HepG2 (cell line): ENCODE measurements around the gene VKORC1. TPM values are rescaled to one million over a fixed set of nuclear protein-coding genes. Genes with fewer than 3 reads are reported as not detected.

ENCODE experiments used
- ADNP ChIP-seq: sonication (generic); formaldehyde crosslinking; IDR thresholded peaks from 2 replicates; pipeline ENCODE4 v1.4.0; 2020; ENCODE audit warnings: missing genetic modification reagents
- HHEX ChIP-seq: IDR thresholded peaks from 2 replicates; pipeline ENCODE4 v1.6.1; 2016; ENCODE audit warnings: control low read depth
- KLF6 ChIP-seq: IDR thresholded peaks from 2 replicates; pipeline ENCODE4 v1.8.0; 2016; ENCODE audit warnings: missing biosample characterization, missing genetic modification reagents
- MAFK ChIP-seq, 2 experiments: IDR thresholded peaks in 1 of 2; conservative IDR thresholded peaks in 1 of 2; 2 replicates each; pipeline ENCODE4 v1.6.1; 2011; ENCODE audit warnings: improper control_type of control experiment in 2 of 2, low read length in 2 of 2
- MXD4 ChIP-seq: IDR thresholded peaks from 2 replicates; pipeline ENCODE4 v1.6.1; 2016; ENCODE audit warnings: mild to moderate bottlenecking, missing biosample characterization, missing genetic modification reagents
- SPEN ChIP-seq: sonication (generic); formaldehyde crosslinking; IDR thresholded peaks from 2 replicates; pipeline ENCODE4 v1.5.1; 2020; ENCODE audit warnings: low read depth, mild to moderate bottlenecking, missing genetic modification reagents
- U2AF2 ChIP-seq: fragments of 200-400 bp; formaldehyde crosslinking; IDR thresholded peaks from 2 replicates; pipeline ENCODE4 v1.6.1; 2017; ENCODE audit warnings: low read depth, mild to moderate bottlenecking, low read length
- ZBTB20 ChIP-seq: sonication (generic); formaldehyde crosslinking; IDR thresholded peaks from 2 replicates; pipeline ENCODE4 v1.8.1; 2023; ENCODE audit warnings: missing genetic modification reagents, low read depth, mild to moderate bottlenecking, borderline replicate concordance
- ZMAT3 ChIP-seq: sonication (generic); formaldehyde crosslinking; conservative IDR thresholded peaks from 2 replicates; pipeline ENCODE4 v1.7.0; 2021; ENCODE audit warnings: missing genetic modification reagents
- ZNF136 ChIP-seq: sonication (generic); formaldehyde crosslinking; IDR thresholded peaks from 2 replicates; pipeline ENCODE4 v1.8.1; 2022; ENCODE audit warnings: low read depth, mild to moderate bottlenecking, moderate library complexity, missing genetic modification reagents
- ZNF264 ChIP-seq: sonication (generic); formaldehyde crosslinking; IDR thresholded peaks from 2 replicates; pipeline ENCODE4 v1.4.0; 2020; ENCODE audit warnings: missing genetic modification reagents
- ZNF274 ChIP-seq: sonication (generic); formaldehyde crosslinking; IDR thresholded peaks from 2 replicates; pipeline ENCODE4 v1.5.1; 2020; ENCODE audit warnings: mild to moderate bottlenecking, missing genetic modification reagents
- ZNF558 ChIP-seq: sonication (generic); formaldehyde crosslinking; IDR thresholded peaks from 2 replicates; pipeline ENCODE4 v1.9.0; 2022; ENCODE audit warnings: mild to moderate bottlenecking, missing genetic modification reagents, borderline replicate concordance
- ZNF792 ChIP-seq: IDR thresholded peaks from 2 replicates; pipeline ENCODE4 v1.6.1; 2016
- ZNF841 ChIP-seq: sonication (generic); formaldehyde crosslinking; IDR thresholded peaks from 2 replicates; pipeline ENCODE4 v1.8.1; 2023; ENCODE audit warnings: missing genetic modification reagents, borderline replicate concordance
- ZNF850 ChIP-seq: sonication (generic); formaldehyde crosslinking; conservative IDR thresholded peaks from 2 replicates; pipeline ENCODE4 v1.9.0; 2021; ENCODE audit warnings: mild to moderate bottlenecking, missing genetic modification reagents
- ZSCAN29 ChIP-seq: sonication (generic); formaldehyde crosslinking; conservative IDR thresholded peaks from 2 replicates; pipeline ENCODE4 v1.4.0; 2020; ENCODE audit warnings: mild to moderate bottlenecking, missing genetic modification reagents
- polyA plus RNA-seq, 8 experiments: library from polyadenylated mRNA; depleted of rRNA in 3 of 8; stranded (reverse) in 7 of 8; unstranded in 1 of 8; fragments of >200 nt; fragmentation: Illumina TruSeq in 4 of 8; extraction: Trizol in 4 of 8; gene quantifications; 2 replicates each; pipeline versions ENCODE4 v1.2.1 to v1.2.3, GENCODE V29; 2011 to 2016; ENCODE audit warnings: low read depth in 4 of 8, missing spikeins in 1 of 8, mixed read lengths in 1 of 8; ENCODE audit not compliant: insufficient read depth in 1 of 8
- total RNA-seq, 5 experiments: library from RNA; depleted of rRNA; stranded (reverse); fragments of >200 nt; fragmentation: Illumina TruSeq; extraction: Trizol; gene quantifications; 2 replicates each; pipeline ENCODE4 v1.2.3, GENCODE V29; 2016; ENCODE audit warnings: low read depth in 1 of 5
- TF ChIP-seq, protein P1 (sequence below): sonication (generic); formaldehyde crosslinking; IDR thresholded peaks from 2 replicates; pipeline ENCODE4 v1.5.1; 2020; ENCODE audit warnings: mild to moderate bottlenecking, moderate library complexity, missing genetic modification reagents
- TF ChIP-seq, protein P2 (sequence below): sonication (generic); formaldehyde crosslinking; IDR thresholded peaks from 2 replicates; pipeline ENCODE4 v1.4.0; 2020; ENCODE audit warnings: mild to moderate bottlenecking, missing genetic modification reagents
- TF ChIP-seq, protein P3 (sequence below): sonication (generic); formaldehyde crosslinking; IDR thresholded peaks from 2 replicates; pipeline ENCODE4 v1.5.0; 2020; ENCODE audit warnings: missing genetic modification reagents
- TF ChIP-seq, protein P4 (sequence below): sonication (generic); formaldehyde crosslinking; IDR thresholded peaks from 2 replicates; pipeline ENCODE4 v1.9.0; 2022; ENCODE audit warnings: low read depth, missing genetic modification reagents

The VKORC1 gene
- total and polyA plus RNA-seq, 2 of the 13 experiments (the other 11 are each of a cell fraction or from before 2014, with no cell fraction given), result 141 to 615 TPM

DNA sequence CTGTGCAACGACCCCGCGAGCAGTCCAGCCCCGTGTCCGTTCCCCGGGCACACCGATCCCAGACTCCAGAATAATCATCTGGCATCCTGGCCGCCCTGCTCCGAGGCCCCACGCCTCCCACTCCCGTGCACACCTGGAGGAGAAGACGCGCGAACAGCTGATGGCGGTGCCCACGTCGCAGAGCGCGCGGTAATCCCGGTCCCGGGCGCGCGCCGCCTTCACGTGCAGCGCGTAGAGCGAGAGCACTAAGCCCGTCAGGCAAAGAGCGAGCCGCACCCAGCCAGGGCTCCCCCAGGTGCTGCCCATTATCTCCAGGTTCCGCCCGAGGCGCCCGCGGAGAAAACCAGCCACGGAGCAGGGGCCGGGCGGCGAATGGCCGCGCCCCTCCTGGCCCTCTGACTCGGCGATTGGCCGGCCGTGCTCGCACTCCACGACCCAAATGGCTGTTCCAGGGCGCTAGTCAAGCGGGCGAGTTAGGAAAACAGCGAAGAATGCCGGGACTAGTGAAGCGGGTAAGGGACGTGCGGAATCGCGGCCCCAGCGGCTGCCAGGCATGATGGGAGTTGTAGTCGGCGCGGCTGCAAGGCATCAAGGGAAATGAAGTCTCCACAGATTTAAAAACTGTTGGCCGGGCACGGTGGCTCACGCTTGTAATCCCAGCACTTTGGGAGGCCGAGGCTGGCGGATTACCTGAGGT lies at the start of gene VKORC1 (continued):
- TF ChIP-seq, protein P1, sequence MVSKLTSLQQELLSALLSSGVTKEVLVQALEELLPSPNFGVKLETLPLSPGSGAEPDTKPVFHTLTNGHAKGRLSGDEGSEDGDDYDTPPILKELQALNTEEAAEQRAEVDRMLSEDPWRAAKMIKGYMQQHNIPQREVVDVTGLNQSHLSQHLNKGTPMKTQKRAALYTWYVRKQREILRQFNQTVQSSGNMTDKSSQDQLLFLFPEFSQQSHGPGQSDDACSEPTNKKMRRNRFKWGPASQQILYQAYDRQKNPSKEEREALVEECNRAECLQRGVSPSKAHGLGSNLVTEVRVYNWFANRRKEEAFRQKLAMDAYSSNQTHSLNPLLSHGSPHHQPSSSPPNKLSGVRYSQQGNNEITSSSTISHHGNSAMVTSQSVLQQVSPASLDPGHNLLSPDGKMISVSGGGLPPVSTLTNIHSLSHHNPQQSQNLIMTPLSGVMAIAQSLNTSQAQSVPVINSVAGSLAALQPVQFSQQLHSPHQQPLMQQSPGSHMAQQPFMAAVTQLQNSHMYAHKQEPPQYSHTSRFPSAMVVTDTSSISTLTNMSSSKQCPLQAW (CRISPR knock-in tag), result peak; percentile 95
- peak; percentile 82 for TF ChIP-seq ZNF792
- peak; percentile 80; the same call in 1 of the 2 replicates for TF ChIP-seq ZMAT3 (CRISPR knock-in tag)
- TF ChIP-seq ZNF264 (CRISPR knock-in tag), result peak; percentile 74; the same call in 1 of the 2 replicates
- TF ChIP-seq SPEN (CRISPR knock-in tag), result peak; percentile 91
- peak; percentile 77; the same call in 1 of the 2 replicates for TF ChIP-seq ZNF274 (CRISPR knock-in tag)
- no peak for TF ChIP-seq U2AF2
- no peak for TF ChIP-seq MAFK (conservative IDR thresholded peaks at IDR 0.05 in 1 of 2, IDR thresholded peaks at IDR 0.05 in 1 of 2; ENCODE audit: low read length in 2 of 2)
- TF ChIP-seq, protein P2, sequence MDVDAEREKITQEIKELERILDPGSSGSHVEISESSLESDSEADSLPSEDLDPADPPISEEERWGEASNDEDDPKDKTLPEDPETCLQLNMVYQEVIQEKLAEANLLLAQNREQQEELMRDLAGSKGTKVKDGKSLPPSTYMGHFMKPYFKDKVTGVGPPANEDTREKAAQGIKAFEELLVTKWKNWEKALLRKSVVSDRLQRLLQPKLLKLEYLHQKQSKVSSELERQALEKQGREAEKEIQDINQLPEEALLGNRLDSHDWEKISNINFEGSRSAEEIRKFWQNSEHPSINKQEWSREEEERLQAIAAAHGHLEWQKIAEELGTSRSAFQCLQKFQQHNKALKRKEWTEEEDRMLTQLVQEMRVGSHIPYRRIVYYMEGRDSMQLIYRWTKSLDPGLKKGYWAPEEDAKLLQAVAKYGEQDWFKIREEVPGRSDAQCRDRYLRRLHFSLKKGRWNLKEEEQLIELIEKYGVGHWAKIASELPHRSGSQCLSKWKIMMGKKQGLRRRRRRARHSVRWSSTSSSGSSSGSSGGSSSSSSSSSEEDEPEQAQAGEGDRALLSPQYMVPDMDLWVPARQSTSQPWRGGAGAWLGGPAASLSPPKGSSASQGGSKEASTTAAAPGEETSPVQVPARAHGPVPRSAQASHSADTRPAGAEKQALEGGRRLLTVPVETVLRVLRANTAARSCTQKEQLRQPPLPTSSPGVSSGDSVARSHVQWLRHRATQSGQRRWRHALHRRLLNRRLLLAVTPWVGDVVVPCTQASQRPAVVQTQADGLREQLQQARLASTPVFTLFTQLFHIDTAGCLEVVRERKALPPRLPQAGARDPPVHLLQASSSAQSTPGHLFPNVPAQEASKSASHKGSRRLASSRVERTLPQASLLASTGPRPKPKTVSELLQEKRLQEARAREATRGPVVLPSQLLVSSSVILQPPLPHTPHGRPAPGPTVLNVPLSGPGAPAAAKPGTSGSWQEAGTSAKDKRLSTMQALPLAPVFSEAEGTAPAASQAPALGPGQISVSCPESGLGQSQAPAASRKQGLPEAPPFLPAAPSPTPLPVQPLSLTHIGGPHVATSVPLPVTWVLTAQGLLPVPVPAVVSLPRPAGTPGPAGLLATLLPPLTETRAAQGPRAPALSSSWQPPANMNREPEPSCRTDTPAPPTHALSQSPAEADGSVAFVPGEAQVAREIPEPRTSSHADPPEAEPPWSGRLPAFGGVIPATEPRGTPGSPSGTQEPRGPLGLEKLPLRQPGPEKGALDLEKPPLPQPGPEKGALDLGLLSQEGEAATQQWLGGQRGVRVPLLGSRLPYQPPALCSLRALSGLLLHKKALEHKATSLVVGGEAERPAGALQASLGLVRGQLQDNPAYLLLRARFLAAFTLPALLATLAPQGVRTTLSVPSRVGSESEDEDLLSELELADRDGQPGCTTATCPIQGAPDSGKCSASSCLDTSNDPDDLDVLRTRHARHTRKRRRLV (CRISPR knock-in tag), result peak; percentile 96
- TF ChIP-seq KLF6 (CRISPR knock-in tag), result 0 out of 2 replicates have a peak, but pooled peaks have one; percentile 39
- no peak for TF ChIP-seq ZNF136 (CRISPR knock-in tag)
- peak; percentile 75; the same call in 1 of the 2 replicates for TF ChIP-seq ZNF558 (CRISPR knock-in tag)
- TF ChIP-seq ZBTB20 (CRISPR knock-in tag), result 0 out of 2 replicates have a peak, but pooled peaks have one; percentile 76
- peak; percentile 89 for TF ChIP-seq MXD4
- no peak for TF ChIP-seq HHEX (CRISPR knock-in tag)
- TF ChIP-seq ZNF841 (CRISPR knock-in tag), result no peak
- peak; percentile 83 for TF ChIP-seq ADNP (CRISPR knock-in tag)
- TF ChIP-seq, protein P3, sequence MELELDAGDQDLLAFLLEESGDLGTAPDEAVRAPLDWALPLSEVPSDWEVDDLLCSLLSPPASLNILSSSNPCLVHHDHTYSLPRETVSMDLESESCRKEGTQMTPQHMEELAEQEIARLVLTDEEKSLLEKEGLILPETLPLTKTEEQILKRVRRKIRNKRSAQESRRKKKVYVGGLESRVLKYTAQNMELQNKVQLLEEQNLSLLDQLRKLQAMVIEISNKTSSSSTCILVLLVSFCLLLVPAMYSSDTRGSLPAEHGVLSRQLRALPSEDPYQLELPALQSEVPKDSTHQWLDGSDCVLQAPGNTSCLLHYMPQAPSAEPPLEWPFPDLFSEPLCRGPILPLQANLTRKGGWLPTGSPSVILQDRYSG (CRISPR knock-in tag), result peak; percentile 25; the same call in 1 of the 2 replicates
- TF ChIP-seq, protein P4, sequence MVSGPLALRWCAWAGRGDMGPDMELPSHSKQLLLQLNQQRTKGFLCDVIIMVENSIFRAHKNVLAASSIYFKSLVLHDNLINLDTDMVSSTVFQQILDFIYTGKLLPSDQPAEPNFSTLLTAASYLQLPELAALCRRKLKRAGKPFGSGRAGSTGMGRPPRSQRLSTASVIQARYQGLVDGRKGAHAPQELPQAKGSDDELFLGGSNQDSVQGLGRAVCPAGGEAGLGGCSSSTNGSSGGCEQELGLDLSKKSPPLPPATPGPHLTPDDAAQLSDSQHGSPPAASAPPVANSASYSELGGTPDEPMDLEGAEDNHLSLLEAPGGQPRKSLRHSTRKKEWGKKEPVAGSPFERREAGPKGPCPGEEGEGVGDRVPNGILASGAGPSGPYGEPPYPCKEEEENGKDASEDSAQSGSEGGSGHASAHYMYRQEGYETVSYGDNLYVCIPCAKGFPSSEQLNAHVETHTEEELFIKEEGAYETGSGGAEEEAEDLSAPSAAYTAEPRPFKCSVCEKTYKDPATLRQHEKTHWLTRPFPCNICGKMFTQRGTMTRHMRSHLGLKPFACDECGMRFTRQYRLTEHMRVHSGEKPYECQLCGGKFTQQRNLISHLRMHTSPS (CRISPR knock-in tag), result peak; percentile 59; the same call in 1 of the 2 replicates
- TF ChIP-seq ZSCAN29 (CRISPR knock-in tag), result no peak
- TF ChIP-seq ZNF850 (CRISPR knock-in tag), result no peak
